K562 (cell line): ENCODE results near the gene GPATCH2L.

Experiments used
- BCL6 ChIP-seq: fragments of 250-450 bp; sonication (Bioruptor Pico); IDR thresholded peaks from 2 replicates; pipeline ENCODE4 v1.4.0; 2020
- MTA2 ChIP-seq: fragments of 450-650 bp; IDR thresholded peaks from 2 replicates; pipeline ENCODE4 v1.6.1; 2016; ENCODE audit warnings: low read depth
- POLR2A ChIP-seq: fragments of 450-650 bp; conservative IDR thresholded peaks from 2 replicates; pipeline ENCODE4 v1.6.1; 2016
- ZFP1 ChIP-seq: fragments of 450-650 bp; formaldehyde crosslinking; IDR thresholded peaks from 2 replicates; pipeline ENCODE4 v1.4.0; 2020; ENCODE audit warnings: mild to moderate bottlenecking, mixed read lengths
- ZNF77 ChIP-seq: fragments of 250-450 bp; sonication (Bioruptor Pico); IDR thresholded peaks from 2 replicates; pipeline ENCODE4 v1.5.0; 2020
- TF ChIP-seq, protein P1 (sequence below): fragments of 450-650 bp; IDR thresholded peaks from 2 replicates; pipeline ENCODE4 v1.6.1; 2016; ENCODE audit warnings: low read depth, mild to moderate bottlenecking, moderate library complexity
- TF ChIP-seq, protein P2 (sequence below): sonication (generic); formaldehyde crosslinking; IDR thresholded peaks from 2 replicates; pipeline ENCODE4 v1.5.0; 2020; ENCODE audit warnings: missing genetic modification reagents

DNA sequence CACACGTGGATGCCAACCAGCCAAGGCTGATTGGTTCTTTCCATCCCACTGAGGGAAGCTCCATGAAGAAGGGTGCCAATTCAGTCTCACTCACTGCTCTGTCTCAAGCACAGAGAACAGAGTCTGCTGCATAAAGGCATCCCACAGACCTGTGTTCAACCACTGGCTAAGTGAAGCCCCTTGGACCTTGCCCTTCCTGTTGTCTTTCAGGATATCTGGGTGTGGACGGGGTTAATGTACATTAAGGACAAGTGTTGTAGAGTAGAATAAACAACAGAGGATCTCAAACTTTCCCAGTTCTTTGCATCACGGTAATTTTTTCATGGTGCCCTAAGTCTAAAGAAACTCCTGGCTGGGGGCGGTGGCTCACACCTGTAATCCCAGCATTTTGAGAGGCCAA, 33.1 kb upstream of the GPATCH2L start:
- TF ChIP-seq MTA2 (no peak), BCL6 (CRISPR knock-in tag) (no peak), ZNF77 (CRISPR knock-in tag) (no peak), ZFP1 (CRISPR knock-in tag) (no peak), POLR2A (no peak)
- TF ChIP-seq, protein P1, sequence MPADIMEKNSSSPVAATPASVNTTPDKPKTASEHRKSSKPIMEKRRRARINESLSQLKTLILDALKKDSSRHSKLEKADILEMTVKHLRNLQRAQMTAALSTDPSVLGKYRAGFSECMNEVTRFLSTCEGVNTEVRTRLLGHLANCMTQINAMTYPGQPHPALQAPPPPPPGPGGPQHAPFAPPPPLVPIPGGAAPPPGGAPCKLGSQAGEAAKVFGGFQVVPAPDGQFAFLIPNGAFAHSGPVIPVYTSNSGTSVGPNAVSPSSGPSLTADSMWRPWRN, result no peak
- TF ChIP-seq, protein P2, sequence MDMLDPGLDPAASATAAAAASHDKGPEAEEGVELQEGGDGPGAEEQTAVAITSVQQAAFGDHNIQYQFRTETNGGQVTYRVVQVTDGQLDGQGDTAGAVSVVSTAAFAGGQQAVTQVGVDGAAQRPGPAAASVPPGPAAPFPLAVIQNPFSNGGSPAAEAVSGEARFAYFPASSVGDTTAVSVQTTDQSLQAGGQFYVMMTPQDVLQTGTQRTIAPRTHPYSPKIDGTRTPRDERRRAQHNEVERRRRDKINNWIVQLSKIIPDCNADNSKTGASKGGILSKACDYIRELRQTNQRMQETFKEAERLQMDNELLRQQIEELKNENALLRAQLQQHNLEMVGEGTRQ (CRISPR knock-in tag), result no peak
